ENCODE measurements around the gene GPC6. TPM values are rescaled to one million over a fixed set of nuclear protein-coding genes. Genes with fewer than 3 reads are reported as not detected.

The GPC6 gene
- total and polyA plus RNA-seq, 4 donors = 5.9 to 29.1 (median 18.2) TPM

DNA sequence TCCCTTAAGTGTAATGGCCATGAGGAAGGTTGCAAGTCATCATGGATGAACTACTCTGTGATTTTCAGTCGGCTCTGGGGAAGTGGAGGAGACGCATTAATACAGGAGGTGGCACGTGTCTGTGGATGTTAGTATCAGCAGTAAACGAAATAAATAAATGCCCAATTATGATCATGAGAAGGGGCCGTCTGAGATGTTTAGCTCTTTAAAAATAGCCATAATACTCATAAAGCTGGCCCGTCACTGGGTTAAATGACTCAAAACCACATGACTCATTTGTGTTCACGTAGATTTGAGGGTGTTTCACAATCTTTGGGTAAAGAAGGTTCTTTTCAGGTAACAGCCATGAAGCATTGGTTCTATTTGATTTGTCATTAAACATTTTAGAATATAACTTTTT, 620.6 kb downstream of the GPC6 start:
- Histone ChIP-seq H3K36me3 (ENCODE audit: control insufficient read depth in 4 of 4, insufficient read depth in 3 of 4, low read depth in 1 of 4, low read length in 3 of 4) (no peaks in the 10 kb centered on the region), H3K9ac (ENCODE audit: low read depth in 1 of 2, low read length in 2 of 2) (no peak overlapping the region), H3K4me1 (ENCODE audit: control insufficient read depth in 4 of 4, insufficient read depth in 4 of 4, low read length in 3 of 4) (no peaks in the 10 kb centered on the region), H3K27ac (ENCODE audit: low read depth in 1 of 2, low read length in 2 of 2) (no peak overlapping the region), H3K4me3 (ENCODE audit: low read depth in 1 of 3, low read length in 3 of 3) (no peak overlapping the region), H3K27me3 (ENCODE audit: control insufficient read depth in 4 of 4, insufficient read depth in 4 of 4, low read length in 3 of 4) (no peaks in the 10 kb centered on the region), H3K9me3 (ENCODE audit: control insufficient read depth in 4 of 4, low read length in 3 of 4) (no peaks in the 10 kb centered on the region)
- DNase-seq (ENCODE audit: low spot score) = no peak
- TF ChIP-seq HNF4A (conservative IDR thresholded peaks at IDR 0.05) (no peak), JUND (IDR thresholded peaks at IDR 0.05) (no peak), GABPA (IDR thresholded peaks at IDR 0.05 in 1 of 2, conservative IDR thresholded peaks at IDR 0.05 in 1 of 2) (no peak), SP1 (IDR thresholded peaks at IDR 0.05) (no peak), NR2F2 (IDR thresholded peaks at IDR 0.05) (no peak), RAD21 (IDR thresholded peaks at IDR 0.05) (no peak), TAF1 (conservative IDR thresholded peaks at IDR 0.05) (no peak), YY1 (IDR thresholded peaks at IDR 0.05) (no peak)
- TF ChIP-seq, protein P1, sequence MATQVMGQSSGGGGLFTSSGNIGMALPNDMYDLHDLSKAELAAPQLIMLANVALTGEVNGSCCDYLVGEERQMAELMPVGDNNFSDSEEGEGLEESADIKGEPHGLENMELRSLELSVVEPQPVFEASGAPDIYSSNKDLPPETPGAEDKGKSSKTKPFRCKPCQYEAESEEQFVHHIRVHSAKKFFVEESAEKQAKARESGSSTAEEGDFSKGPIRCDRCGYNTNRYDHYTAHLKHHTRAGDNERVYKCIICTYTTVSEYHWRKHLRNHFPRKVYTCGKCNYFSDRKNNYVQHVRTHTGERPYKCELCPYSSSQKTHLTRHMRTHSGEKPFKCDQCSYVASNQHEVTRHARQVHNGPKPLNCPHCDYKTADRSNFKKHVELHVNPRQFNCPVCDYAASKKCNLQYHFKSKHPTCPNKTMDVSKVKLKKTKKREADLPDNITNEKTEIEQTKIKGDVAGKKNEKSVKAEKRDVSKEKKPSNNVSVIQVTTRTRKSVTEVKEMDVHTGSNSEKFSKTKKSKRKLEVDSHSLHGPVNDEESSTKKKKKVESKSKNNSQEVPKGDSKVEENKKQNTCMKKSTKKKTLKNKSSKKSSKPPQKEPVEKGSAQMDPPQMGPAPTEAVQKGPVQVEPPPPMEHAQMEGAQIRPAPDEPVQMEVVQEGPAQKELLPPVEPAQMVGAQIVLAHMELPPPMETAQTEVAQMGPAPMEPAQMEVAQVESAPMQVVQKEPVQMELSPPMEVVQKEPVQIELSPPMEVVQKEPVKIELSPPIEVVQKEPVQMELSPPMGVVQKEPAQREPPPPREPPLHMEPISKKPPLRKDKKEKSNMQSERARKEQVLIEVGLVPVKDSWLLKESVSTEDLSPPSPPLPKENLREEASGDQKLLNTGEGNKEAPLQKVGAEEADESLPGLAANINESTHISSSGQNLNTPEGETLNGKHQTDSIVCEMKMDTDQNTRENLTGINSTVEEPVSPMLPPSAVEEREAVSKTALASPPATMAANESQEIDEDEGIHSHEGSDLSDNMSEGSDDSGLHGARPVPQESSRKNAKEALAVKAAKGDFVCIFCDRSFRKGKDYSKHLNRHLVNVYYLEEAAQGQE (IDR thresholded peaks at IDR 0.05) = no peak
- TF ChIP-seq, protein P2, sequence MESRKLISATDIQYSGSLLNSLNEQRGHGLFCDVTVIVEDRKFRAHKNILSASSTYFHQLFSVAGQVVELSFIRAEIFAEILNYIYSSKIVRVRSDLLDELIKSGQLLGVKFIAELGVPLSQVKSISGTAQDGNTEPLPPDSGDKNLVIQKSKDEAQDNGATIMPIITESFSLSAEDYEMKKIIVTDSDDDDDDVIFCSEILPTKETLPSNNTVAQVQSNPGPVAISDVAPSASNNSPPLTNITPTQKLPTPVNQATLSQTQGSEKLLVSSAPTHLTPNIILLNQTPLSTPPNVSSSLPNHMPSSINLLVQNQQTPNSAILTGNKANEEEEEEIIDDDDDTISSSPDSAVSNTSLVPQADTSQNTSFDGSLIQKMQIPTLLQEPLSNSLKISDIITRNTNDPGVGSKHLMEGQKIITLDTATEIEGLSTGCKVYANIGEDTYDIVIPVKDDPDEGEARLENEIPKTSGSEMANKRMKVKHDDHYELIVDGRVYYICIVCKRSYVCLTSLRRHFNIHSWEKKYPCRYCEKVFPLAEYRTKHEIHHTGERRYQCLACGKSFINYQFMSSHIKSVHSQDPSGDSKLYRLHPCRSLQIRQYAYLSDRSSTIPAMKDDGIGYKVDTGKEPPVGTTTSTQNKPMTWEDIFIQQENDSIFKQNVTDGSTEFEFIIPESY (IDR thresholded peaks at IDR 0.05) = no peak
- TF ChIP-seq, protein P3, sequence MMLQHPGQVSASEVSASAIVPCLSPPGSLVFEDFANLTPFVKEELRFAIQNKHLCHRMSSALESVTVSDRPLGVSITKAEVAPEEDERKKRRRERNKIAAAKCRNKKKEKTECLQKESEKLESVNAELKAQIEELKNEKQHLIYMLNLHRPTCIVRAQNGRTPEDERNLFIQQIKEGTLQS (IDR thresholded peaks at IDR 0.05) = no peak
- 85% methylated on average over 7 of the region's 7 CpGs for WGBS

DNA sequence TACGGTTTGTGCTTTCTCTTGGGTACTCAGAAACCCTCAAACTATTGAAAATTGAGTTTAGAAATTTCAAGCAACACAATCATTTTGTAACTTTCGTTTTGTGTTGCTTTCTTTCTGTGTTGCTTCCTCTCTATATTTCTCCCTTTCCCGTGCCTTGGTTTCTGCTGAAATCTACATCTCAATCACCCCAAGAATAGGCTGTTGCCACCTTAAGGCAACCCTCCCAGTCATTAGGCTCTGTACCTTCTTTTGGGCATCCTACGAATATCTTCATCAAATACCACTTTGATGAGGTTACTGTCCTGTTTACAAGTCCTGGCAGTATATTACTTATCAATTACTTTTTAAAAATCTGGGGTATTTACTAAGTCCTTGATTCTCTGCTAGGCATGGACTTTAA, 621.6 kb downstream of the GPC6 start:
- H3K9ac ChIP-seq (ENCODE audit: low read depth in 1 of 2, low read length in 2 of 2) = no peak overlapping the region
- H3K9me3 ChIP-seq (ENCODE audit: control insufficient read depth in 4 of 4, low read length in 3 of 4) = no peaks in the 10 kb centered on the region
- H3K27ac ChIP-seq (ENCODE audit: low read depth in 1 of 2, low read length in 2 of 2) = no peak overlapping the region
- TF ChIP-seq, protein P1 (IDR thresholded peaks at IDR 0.05) = no peak
- TF ChIP-seq HNF4A (conservative IDR thresholded peaks at IDR 0.05) (no peak), FOXA1 (IDR thresholded peaks at IDR 0.05) (no peak), GABPA (IDR thresholded peaks at IDR 0.05 in 1 of 2, conservative IDR thresholded peaks at IDR 0.05 in 1 of 2) (no peak), JUND (IDR thresholded peaks at IDR 0.05) (no peak), TAF1 (conservative IDR thresholded peaks at IDR 0.05) (no peak), EGR1 (IDR thresholded peaks at IDR 0.05; ENCODE audit: low read depth in 2 of 2) (no peak), HNF4G (IDR thresholded peaks at IDR 0.05) (no peak)
- TF ChIP-seq, protein P3 (IDR thresholded peaks at IDR 0.05) = no peak
- TF ChIP-seq, protein P4, sequence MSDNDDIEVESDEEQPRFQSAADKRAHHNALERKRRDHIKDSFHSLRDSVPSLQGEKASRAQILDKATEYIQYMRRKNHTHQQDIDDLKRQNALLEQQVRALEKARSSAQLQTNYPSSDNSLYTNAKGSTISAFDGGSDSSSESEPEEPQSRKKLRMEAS (IDR thresholded peaks at IDR 0.05) = no peak
- H3K4me3 ChIP-seq (ENCODE audit: low read depth in 1 of 3, low read length in 3 of 3) = no peak overlapping the region
- 71% methylated on average over 4 of the region's 4 CpGs for WGBS
- H3K36me3 ChIP-seq (ENCODE audit: control insufficient read depth in 4 of 4, insufficient read depth in 3 of 4, low read depth in 1 of 4, low read length in 3 of 4) = no peaks in the 10 kb centered on the region
- DNase-seq (ENCODE audit: low spot score) = no peak
- no peaks in the 10 kb centered on the region for H3K4me1 ChIP-seq (ENCODE audit: control insufficient read depth in 4 of 4, insufficient read depth in 4 of 4, low read length in 3 of 4)
- no peaks in the 10 kb centered on the region for H3K27me3 ChIP-seq (ENCODE audit: control insufficient read depth in 4 of 4, insufficient read depth in 4 of 4, low read length in 3 of 4)

Measured in liver (tissue), 9 donors.